GM19468 (cell line): ENCODE data around the gene SPACA1.

Experiments
- ATAC-seq: cut with Tn5 transposase; IDR thresholded peaks from one replicate; pipeline ENCODE4 v1.9.1; 2021; ENCODE audit warnings: mild to moderate bottlenecking, moderate library complexity, moderate number of reproducible peaks; ENCODE audit not compliant: unreplicated experiment; ENCODE audit errors: extremely low read depth

Gene SPACA1

DNA sequence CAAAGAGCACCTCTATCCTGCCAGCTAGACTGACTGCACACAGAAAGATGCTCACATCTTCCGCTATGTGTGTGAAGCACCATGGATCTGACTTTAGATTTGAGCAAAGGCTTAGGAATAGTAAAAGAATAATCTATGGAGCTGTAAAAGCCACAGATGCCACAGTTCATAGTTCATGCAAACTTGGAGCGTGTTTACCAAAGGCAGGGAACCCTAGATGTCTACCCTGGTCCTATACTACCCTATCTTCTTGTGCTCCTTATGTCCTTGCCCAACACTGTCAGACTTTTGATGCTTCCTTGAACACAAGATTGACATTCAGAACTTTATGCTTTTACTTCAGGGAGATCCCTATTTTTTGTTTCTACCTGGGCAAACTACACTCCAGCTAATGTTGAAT lies 39.2 kb downstream of the SPACA1 start:
- no peak for ATAC-seq

DNA sequence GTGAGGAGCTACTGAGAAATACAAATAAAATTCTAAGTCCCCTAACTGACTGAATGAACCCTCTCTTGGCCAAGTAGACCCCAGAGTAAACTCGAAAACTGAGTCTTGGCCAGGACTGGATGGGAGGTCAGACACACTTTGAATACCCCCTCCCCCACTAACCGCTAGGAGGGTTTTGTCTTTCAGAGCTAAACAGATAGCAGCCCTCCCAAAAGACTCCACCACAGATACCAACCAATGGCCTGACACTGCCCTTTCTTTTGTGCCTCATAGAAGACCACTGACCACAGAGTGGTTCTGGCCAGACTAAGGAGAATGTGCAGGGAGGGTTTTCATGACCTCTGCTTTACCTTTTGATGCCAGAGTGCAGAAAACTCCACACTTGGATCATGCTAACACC lies 42.1 kb downstream of the SPACA1 start:
- ATAC-seq: no peak

DNA sequence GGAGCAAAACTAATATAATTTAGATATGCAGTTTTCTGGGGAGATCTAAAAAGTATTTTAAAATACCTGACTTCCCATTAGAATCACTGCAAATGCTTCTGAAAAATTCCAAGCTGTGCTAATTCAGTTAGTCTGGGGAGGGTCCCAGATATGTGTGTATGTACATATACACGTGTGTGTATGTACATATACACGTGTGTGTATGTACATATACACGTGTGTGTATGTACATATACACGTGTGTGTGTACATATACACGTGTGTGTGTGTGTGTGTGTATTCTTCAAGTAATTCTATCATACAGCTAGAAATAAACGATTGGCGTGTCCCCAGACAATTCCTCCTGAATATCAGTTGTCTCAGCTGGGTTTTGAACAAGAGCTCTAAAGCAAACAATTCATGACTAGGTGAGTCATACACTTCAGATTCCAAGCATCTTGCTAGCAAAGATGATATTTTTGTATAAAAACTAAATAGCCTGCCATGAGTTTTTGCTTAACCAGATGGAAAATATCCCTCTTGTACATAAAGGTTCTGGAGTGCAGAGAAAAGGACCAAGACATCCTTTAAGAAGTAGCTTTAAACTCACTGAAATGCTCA lies 58.2 kb downstream of the SPACA1 start:
- no peak for ATAC-seq

DNA sequence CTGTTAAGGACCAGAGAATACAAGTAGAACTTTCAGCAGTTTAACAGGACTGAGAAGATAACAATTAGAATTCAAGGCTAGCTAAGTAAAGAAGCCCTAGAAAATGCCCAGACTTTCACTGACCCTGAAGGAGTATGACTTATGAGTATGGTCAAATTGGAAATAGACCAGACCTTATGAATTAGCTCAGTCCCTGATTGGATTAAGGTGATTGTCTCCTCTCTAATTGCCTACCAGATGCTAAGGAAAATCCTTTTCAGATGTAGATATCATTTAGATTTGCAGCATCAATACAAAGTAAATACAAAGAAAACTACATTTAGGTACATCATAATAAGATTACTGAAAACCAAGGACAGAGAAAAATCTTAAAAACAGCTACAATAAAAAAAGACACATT lies 59.6 kb downstream of the SPACA1 start:
- no peak for ATAC-seq

DNA sequence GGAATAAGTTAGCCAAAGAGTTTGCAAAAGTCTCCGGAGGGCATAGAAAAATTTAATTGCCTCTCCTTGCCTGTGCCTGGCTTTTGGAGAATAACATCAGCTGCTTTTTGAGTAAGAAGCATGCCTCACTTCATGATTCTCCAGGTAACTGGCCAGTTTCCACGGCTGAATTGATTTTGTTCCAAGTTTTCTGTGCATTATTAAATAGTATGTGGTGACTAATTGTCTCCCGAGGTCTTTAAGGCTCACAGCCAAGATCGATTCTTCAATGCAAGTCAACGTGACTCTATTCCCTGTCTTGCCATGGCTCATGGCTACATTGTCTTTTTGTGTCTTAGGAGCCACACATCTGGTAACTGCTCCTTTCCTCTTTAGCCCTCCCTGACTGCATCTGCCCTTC lies 64.3 kb downstream of the SPACA1 start:
- no peak for ATAC-seq

DNA sequence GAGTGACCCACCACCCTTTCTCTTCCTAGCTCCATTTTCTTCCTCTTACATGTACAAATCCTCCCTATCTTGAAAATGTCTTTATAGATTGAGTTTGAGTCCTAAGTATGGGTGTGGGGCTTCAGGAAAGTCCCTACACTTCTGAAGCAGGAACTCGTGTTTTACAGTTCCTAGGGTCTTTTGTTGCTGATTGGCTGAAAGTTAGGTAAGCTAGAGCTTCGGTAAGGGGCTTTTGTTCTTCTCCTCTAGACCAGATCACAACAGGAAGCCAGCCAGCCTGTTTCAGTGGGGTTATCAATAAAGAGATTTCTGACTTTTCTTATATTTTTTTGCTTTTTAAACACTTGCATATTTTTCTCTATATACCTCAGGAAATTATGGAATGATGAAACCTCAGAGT lies 67.2 kb downstream of the SPACA1 start:
- no peak for ATAC-seq

DNA sequence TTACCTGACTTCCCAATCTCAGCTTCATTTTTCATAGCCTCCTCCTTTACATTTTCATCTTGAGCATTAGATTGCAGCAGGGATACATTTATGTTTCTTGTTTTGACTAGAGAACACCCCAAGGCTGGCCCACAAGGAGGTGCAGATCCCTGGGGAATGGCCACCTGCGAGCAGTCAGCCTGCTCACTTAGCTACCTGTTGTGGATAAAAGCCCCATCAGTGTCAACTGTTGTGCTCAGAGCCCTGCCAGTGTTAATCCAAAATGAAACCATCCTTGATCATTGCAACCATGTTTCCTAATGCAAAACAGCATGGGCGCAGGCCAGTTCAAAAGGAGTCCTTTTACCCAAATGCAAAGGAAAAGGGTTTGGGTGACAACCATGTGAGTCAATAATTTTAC lies 67.7 kb downstream of the SPACA1 start:
- no peak for ATAC-seq

DNA sequence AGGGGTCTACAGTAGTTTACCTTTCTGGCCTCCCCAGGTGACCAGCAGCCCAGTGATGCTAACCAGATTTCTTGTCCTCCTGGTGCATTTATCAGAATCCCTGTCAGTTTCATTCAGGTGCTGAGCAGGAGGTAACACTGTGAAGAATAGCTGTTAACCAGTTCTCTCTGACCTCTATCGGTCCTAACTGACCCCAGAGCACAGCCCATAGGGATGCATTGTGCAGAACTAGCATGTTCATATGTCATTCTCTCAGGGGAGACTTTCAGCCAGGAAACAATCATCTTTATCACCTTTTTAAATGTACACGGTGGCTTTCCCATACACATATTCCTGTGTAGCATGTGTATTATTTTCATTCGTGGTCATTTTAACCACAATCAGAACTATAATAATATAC lies 68.6 kb downstream of the SPACA1 start:
- no peak for ATAC-seq
